Measurements from ENCODE around the gene USP21. TPM values are rescaled to one million over a fixed set of nuclear protein-coding genes. Genes with fewer than 3 reads are reported as not detected.

Gene USP21
- total and polyA plus RNA-seq, 2 of the 13 experiments (the other 11 are each of a cell fraction or from before 2014, with no cell fraction given), result 10.1 to 33.1 TPM

DNA sequence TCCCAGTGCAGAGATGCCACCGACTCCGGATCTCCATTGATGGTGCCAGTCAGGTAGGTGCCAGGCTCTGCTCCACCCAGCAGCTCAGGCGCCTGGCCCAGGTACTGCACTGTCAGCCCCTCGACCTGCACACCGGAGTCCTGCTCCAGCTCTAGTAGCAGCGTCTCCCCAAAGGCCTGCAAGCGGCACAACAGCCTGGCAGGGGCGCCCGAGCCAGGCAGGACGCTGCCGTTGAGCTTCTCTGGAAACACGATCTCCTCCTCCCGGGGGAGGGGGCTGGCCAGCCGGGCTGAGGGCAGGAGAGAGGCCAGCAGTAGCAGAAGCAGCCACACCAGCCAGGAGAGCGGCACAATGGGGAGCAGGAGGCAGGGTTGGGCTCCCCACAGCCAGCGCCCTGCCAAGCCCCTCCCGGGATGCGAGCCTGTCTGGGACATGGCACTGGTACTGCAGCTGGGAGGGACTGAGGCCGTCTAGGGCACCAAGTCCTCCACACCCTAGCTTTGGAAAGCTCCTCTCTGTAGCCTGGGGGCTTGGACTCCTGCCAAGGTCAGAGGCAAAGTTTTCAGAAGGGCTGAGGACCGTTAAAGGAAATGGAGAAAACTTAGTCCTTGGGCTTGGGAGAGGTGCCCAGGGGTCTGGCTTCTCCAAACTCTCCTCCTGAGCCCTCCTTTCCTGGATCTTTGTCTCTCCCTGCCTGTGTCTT lies 39.0 kb downstream of the USP21 start (continued):
- TF ChIP-seq, protein P1, sequence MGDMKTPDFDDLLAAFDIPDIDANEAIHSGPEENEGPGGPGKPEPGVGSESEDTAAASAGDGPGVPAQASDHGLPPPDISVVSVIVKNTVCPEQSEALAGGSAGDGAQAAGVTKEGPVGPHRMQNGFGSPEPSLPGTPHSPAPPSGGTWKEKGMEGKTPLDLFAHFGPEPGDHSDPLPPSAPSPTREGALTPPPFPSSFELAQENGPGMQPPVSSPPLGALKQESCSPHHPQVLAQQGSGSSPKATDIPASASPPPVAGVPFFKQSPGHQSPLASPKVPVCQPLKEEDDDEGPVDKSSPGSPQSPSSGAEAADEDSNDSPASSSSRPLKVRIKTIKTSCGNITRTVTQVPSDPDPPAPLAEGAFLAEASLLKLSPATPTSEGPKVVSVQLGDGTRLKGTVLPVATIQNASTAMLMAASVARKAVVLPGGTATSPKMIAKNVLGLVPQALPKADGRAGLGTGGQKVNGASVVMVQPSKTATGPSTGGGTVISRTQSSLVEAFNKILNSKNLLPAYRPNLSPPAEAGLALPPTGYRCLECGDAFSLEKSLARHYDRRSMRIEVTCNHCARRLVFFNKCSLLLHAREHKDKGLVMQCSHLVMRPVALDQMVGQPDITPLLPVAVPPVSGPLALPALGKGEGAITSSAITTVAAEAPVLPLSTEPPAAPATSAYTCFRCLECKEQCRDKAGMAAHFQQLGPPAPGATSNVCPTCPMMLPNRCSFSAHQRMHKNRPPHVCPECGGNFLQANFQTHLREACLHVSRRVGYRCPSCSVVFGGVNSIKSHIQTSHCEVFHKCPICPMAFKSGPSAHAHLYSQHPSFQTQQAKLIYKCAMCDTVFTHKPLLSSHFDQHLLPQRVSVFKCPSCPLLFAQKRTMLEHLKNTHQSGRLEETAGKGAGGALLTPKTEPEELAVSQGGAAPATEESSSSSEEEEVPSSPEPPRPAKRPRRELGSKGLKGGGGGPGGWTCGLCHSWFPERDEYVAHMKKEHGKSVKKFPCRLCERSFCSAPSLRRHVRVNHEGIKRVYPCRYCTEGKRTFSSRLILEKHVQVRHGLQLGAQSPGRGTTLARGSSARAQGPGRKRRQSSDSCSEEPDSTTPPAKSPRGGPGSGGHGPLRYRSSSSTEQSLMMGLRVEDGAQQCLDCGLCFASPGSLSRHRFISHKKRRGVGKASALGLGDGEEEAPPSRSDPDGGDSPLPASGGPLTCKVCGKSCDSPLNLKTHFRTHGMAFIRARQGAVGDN (CRISPR knock-in tag; IDR thresholded peaks at IDR 0.05), result peak; percentile 80
- TF ChIP-seq ZFY (CRISPR knock-in tag; IDR thresholded peaks at IDR 0.05) (peak; percentile 34; the same call in 1 of the 2 replicates), ZNF792 (CRISPR knock-in tag; IDR thresholded peaks at IDR 0.05) (no peak), NFKB2 (CRISPR knock-in tag; IDR thresholded peaks at IDR 0.05; ENCODE audit: borderline replicate concordance) (no peak), ZNF44 (CRISPR knock-in tag; IDR thresholded peaks at IDR 0.05) (0 out of 2 replicates have a peak, but pooled peaks have one; percentile 52), ZSCAN21 (CRISPR knock-in tag; IDR thresholded peaks at IDR 0.05; ENCODE audit: borderline replicate concordance) (0 out of 2 replicates have a peak, but pooled peaks have one; percentile 50), TBL1XR1 (IDR thresholded peaks at IDR 0.05; ENCODE audit: borderline replicate concordance, low read length, partially characterized antibody) (no peak), RCOR2 (CRISPR knock-in tag; IDR thresholded peaks at IDR 0.05) (no peak), HHEX (CRISPR knock-in tag; IDR thresholded peaks at IDR 0.05) (no peak), ZSCAN29 (CRISPR knock-in tag; conservative IDR thresholded peaks at IDR 0.05) (no peak), ZNF547 (CRISPR knock-in tag; IDR thresholded peaks at IDR 0.05) (no peak), ZNF7 (CRISPR knock-in tag; IDR thresholded peaks at IDR 0.05) (no peak)
- TF ChIP-seq, protein P2, sequence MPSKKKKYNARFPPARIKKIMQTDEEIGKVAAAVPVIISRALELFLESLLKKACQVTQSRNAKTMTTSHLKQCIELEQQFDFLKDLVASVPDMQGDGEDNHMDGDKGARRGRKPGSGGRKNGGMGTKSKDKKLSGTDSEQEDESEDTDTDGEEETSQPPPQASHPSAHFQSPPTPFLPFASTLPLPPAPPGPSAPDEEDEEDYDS (CRISPR knock-in tag; IDR thresholded peaks at IDR 0.05), result no peak
- TF ChIP-seq, protein P3, sequence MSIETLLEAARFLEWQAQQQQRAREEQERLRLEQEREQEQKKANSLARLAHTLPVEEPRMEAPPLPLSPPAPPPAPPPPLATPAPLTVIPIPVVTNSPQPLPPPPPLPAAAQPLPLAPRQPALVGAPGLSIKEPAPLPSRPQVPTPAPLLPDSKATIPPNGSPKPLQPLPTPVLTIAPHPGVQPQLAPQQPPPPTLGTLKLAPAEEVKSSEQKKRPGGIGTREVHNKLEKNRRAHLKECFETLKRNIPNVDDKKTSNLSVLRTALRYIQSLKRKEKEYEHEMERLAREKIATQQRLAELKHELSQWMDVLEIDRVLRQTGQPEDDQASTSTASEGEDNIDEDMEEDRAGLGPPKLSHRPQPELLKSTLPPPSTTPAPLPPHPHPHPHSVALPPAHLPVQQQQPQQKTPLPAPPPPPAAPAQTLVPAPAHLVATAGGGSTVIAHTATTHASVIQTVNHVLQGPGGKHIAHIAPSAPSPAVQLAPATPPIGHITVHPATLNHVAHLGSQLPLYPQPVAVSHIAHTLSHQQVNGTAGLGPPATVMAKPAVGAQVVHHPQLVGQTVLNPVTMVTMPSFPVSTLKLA (IDR thresholded peaks at IDR 0.05), result no peak
- TF ChIP-seq, protein P4, sequence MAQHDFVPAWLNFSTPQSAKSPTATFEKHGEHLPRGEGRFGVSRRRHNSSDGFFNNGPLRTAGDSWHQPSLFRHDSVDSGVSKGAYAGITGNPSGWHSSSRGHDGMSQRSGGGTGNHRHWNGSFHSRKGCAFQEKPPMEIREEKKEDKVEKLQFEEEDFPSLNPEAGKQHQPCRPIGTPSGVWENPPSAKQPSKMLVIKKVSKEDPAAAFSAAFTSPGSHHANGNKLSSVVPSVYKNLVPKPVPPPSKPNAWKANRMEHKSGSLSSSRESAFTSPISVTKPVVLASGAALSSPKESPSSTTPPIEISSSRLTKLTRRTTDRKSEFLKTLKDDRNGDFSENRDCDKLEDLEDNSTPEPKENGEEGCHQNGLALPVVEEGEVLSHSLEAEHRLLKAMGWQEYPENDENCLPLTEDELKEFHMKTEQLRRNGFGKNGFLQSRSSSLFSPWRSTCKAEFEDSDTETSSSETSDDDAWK (CRISPR knock-in tag; IDR thresholded peaks at IDR 0.05), result no peak
- TF ChIP-seq, protein P5, sequence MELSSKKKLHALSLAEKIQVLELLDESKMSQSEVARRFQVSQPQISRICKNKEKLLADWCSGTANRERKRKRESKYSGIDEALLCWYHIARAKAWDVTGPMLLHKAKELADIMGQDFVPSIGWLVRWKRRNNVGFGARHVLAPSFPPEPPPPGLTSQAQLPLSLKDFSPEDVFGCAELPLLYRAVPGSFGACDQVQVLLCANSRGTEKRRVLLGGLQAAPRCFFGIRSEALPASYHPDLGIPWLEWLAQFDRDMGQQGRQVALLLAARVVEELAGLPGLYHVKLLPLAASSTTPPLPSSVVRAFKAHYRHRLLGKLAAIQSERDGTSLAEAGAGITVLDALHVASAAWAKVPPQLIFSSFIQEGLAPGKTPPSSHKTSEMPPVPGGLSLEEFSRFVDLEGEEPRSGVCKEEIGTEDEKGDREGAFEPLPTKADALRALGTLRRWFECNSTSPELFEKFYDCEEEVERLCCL (CRISPR knock-in tag; IDR thresholded peaks at IDR 0.05; ENCODE audit: borderline replicate concordance), result no peak
- TF ChIP-seq, protein P6, sequence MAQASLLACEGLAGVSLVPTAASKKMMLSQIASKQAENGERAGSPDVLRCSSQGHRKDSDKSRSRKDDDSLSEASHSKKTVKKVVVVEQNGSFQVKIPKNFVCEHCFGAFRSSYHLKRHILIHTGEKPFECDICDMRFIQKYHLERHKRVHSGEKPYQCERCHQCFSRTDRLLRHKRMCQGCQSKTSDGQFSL (CRISPR knock-in tag; IDR thresholded peaks at IDR 0.05), result no peak
- TF ChIP-seq, protein P7, sequence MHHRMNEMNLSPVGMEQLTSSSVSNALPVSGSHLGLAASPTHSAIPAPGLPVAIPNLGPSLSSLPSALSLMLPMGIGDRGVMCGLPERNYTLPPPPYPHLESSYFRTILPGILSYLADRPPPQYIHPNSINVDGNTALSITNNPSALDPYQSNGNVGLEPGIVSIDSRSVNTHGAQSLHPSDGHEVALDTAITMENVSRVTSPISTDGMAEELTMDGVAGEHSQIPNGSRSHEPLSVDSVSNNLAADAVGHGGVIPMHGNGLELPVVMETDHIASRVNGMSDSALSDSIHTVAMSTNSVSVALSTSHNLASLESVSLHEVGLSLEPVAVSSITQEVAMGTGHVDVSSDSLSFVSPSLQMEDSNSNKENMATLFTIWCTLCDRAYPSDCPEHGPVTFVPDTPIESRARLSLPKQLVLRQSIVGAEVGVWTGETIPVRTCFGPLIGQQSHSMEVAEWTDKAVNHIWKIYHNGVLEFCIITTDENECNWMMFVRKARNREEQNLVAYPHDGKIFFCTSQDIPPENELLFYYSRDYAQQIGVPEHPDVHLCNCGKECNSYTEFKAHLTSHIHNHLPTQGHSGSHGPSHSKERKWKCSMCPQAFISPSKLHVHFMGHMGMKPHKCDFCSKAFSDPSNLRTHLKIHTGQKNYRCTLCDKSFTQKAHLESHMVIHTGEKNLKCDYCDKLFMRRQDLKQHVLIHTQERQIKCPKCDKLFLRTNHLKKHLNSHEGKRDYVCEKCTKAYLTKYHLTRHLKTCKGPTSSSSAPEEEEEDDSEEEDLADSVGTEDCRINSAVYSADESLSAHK (CRISPR knock-in tag; IDR thresholded peaks at IDR 0.05; ENCODE audit: borderline replicate concordance), result no peak
